Mucosa of gallbladder (tissue), 1 donor: ENCODE data around the gene GP5. TPM values are rescaled to one million over a fixed set of nuclear protein-coding genes. Genes with fewer than 3 reads are reported as not detected.

Experiments used
- DNase-seq: peaks from one replicate; pipeline ENCODE4 v3.0.0-alpha.2; 2020; ENCODE audit warnings: low spot score
- total RNA-seq: library from RNA; stranded (reverse); gene quantifications from one replicate; pipeline ENCODE4 v1.2.1, GENCODE V29; 2021
- donor health status: DM: no; HTN: no; CAD: no.

Gene GP5
- total RNA-seq, 1 donor from 2014 or later: 0.17 TPM

DNA sequence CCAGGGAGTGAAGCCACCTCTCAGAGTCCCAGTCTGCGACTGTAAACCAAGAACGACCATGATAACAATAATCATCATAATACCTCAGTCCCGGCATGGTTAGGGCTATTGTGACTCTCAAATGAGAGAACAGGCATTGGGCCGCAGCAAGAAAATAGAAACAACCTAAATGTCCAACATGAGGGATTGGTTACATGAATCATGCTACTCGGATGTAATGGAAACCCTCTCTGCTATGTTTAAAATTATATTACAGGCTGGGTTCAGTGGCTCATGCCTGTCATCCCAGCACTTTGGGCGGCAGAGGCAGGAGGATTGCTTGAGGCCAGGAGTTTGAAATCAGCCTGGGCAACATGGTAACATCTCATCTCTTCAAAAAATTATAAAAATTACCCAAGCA lies 50.7 kb downstream of the GP5 start:
- DNase-seq: no peak

DNA sequence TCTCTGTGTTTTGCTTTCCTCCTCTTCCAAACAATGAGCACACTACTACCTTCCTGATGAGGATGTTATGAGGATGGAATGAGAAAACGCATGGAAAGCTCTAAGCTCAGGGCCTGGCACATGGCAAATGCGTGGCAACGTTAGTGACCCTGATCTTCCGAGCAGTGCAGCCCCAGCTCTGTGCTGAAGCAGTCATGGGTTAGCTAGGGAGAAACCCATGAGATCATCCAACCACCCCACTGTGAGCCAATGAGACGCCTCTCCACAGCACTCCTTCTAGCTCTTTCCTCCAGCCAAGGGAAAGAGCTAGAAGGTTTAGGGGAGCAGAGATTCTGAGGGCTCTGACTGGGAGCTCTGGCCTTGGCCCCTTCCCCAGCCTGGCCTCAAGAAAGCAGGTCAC lies 52.4 kb downstream of the GP5 start:
- DNase-seq: no peak

DNA sequence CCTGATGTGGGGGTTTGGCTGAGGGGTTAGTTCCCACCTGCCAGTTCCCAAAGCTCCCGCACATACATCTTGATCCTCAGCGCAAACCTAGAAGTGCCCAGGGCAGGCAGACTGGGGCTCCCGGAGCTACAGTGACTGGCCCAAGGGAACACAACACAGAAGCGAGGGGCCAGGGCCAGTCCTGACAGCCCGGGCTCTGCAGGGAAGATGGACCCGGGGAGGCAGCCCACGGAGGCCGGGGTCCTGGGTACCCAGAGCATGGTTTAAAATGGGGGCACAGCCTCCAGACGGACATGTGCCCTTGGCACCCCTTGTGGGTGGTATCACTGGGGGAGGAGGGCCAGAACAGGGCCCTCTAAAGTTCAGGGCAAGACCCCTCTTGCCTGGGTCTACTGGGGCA lies 53.0 kb downstream of the GP5 start:
- DNase-seq: no peak

Other genes with a start within 250 kb of the GP5 start
- gene CPN2, start 47.9 kb downstream of the GP5 start, total RNA-seq: 0.12 TPM
- 0.35 TPM for gene LRRC15, start 29.5 kb downstream of the GP5 start, total RNA-seq
- 103 TPM for gene ATP13A3, start 87.7 kb upstream of the GP5 start, total RNA-seq
- 20.2 TPM for gene TMEM44, start 234.2 kb upstream of the GP5 start, total RNA-seq